Limb (tissue), 2 donors: ENCODE results near the gene ST14.

Experiments
- DNase-seq, 2 donors: peaks; one replicate each; pipeline ENCODE4 v3.0.0-alpha.2; 2016; ENCODE audit errors: extremely low spot score in 2 of 2

Gene ST14

DNA sequence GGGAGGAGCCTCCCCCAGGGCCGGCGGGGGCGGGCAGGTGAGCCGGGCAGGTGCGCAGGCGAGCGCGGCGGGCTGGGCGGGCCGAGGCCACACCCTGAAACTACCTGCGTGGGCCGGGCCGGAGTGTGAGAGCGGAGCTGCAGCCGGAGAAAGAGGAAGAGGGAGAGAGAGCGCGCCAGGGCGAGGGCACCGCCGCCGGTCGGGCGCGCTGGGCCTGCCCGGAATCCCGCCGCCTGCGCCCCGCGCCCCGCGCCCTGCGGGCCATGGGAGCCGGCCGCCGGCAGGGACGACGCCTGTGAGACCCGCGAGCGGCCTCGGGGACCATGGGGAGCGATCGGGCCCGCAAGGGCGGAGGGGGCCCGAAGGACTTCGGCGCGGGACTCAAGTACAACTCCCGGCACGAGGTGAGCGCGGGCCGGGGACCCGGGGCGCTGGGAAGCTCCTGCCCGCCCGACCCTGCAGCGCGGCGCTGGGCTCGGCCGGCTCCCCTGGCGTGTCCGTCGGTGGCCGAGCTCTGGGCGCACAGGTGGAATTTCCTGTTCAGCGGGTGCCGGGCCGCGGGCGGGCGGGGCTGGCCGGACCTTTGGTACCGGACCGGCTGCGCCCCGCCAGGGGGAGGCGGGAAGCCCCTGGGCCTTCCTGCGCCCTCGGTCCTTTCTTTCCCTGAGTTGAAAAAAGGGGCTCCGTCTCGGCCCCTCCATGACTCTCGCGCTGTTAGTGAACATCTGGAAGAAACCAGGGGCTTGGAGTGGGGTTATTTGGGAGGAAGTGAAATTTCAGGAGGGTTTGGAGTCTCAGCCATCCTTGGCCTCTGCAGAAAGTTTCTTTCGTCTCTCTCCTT, at the start of gene ST14:
ST14 (plus strand) TSS at position 126 of the 841 bp plus-strand sequence; CDS start at position 324, 198 bp downstream.
- peak in 1 of 2 donors; percentile 45 for DNase-seq

DNA sequence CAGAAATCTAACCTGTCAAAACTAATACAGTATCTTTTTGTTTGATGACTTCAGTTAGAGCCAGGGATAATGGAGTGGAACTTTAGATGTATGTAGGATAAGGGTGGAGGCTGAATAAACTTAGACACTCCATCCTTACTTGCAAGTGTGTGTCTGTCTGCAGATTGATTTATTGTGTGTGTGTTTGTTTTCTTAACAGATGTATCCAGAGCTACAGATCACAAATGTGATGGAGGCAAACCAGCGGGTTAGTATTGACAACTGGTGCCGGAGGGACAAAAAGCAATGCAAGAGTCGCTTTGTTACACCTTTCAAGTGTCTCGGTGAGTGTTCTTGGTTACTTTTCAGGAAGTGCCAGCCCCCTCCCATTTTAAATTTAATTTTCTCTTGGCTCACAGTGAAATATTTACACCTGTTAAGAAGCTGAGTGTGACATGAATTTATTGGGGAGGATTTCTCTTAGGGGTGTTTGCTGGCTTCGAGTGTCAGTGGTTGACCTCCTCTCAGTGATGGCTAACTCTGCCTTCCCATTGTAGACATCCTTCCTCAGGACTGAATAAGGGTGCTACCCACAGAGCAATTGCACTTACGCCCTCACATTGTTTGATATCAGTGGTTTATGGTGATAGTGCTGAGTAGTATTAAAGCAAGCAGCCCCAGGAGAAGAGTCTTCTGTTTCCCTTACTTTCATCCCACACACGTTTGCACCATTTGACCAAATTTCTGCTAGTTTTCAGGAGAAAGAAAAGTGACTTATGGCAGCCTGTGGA, 49.1 kb upstream of the ST14 start:
- no peak for DNase-seq

DNA sequence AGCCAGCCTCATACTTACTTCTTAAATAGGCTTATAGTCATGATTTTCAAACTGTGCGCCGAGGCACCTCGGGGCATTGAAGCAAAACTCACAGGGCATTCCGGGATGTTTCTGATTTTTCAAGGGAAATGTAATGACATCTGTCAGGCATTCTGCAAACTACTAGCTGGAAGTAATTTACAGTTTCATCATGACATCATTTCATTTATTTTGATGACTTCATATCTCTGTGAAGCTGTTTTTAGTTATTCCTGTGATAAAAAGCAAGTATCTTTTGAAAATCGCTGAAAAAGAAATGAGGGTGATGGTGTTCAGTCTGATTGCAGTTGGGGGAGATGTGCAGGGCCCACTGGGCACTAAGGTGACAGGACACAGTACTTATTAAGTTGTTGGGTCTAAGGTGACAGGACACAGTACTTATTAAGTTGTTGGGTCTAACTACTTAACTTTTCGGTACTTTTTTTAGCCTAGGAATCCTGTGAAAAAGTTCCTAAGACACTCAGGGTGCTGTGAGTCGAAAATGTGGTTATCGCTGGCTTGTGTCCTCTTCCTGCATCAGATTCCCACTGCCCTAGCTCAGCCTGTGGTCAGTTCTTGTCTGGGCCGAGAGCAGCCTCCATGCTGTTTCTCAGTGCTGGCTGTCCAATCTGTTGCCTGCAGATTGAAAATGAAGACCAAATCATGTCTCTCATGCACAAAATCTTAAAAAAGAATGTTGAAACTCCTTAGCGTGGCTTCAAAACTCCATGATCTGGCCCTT, 47.3 kb upstream of the ST14 start:
- no peak for DNase-seq

DNA sequence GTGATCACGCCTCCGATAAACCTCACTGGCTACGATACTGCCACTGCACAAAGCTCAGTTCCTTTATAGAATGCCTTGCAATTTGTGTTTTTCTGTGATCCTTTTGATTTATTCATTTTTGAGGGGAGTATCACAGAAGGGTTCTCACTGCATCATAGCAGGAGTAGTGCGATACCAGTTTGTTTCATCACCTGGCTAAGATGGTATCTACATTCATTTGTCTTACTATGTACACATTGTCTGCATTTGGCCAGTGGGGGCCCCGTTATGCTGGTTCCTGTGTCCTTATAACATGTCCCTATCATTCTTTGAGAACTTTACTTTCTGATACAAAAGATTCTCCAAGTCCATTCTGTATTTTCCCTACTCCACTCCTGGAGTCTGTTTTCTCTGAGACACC, 45.3 kb upstream of the ST14 start:
- DNase-seq, result no peak

DNA sequence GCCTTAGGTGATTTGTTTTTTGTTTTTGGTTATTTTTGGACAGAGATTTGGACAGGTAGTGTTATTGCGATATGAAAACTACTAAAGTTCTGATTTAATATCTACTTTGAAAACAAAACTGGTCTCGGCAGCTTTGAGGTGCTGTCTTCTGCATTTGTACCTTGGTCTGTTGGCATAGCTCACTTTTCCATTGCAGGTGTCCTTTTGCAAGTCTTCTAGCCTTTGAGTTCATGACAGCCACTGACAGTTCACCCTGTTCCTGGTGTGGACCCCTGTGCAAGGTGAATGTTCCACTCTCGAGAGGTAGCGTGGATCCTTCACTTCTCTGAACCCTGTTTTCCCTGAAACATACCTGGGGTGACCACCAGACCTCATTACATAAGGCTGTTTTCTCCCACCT, 44.9 kb upstream of the ST14 start:
- DNase-seq, result no peak

DNA sequence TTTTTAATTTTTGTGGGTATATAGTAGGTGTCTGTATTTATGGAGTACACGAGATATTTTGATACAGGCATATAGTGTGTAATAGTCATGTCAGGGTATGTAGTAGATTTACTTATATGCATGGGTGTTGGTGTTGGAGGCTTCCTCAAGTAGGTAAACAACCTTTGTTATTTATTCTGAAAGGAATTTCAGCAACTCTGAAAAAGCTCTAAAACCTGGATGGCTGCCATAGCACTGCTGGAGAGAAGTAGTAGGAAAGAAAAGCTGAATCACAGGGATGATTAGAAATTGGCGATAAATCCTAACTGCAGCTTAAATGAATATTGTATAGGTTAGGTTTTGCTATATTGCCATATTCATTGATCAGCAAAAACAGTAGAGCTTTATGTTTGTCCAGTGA, 44.4 kb upstream of the ST14 start:
- no peak for DNase-seq

DNA sequence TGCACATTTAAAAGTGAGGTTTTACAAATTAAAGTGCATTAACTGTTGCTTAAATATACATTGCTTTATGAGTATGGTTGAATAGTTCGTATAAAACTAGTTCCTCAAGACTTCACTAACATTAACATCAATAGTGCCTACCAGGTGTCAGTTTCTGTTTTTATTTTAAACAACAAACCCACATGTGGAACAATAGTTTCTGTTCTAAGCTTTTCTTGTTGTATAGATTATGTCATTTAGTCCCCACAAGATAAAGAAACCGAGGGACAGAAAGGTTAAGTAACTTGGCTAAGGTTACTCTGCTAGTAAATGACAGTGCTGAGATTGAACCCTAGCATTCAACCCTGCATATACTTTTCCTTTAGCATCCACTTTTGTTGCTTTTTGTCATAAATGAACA, 41.4 kb upstream of the ST14 start:
- no peak for DNase-seq

DNA sequence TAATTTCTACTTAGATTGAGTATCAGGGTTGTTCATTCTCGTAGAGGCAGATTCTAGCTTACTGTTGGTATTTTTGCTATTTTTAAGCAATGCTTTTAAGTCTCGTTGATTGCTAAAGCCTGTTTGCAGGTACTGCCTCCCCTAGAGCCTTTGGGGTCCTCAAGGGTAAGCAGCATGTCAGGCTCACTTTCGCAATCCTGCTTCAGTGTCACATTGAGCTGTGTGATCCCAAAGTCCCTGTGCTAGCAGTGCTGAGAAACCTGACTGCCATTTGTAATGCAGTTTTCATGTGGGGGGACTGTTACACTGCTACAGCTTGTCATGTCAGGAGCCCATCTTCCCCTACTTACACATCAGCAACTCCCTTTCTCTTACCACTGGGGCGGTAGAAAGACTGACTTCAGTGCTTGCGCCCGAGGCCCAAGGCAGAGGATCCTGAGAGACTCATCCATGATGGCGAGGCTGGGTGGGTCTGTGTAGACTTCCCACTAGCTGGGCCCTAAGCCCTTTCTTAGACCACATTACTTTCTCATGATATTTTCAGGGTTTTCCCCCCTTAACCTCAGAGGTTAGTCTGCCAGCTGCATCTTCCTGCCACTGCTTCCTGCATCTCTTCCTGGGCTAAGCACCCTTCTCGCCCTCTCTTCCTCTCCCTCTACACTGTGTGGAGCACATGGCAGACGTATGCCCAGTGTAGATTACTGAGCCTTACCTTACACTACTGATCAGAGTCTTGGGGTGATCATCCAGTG, 40.8 kb upstream of the ST14 start:
- DNase-seq, result no peak

DNA sequence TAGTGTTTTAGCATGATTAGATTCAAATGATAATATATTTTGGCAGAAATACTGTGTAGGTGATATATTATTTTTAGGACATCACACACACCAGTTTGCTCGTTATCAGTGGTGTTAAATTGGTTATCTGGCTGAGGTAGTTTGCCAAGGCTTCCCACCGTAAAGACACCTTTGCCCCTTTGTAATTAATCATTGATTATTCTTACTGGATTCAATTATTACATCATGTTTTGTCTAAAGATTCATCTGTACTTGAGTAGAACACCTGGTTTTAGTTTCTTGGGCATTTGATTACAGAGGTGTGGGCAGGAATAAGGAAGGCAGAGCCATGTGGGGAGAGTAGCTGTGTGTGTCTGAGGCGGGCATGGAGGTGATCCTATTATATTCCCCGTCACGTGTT, 39.5 kb upstream of the ST14 start:
- no peak for DNase-seq

DNA sequence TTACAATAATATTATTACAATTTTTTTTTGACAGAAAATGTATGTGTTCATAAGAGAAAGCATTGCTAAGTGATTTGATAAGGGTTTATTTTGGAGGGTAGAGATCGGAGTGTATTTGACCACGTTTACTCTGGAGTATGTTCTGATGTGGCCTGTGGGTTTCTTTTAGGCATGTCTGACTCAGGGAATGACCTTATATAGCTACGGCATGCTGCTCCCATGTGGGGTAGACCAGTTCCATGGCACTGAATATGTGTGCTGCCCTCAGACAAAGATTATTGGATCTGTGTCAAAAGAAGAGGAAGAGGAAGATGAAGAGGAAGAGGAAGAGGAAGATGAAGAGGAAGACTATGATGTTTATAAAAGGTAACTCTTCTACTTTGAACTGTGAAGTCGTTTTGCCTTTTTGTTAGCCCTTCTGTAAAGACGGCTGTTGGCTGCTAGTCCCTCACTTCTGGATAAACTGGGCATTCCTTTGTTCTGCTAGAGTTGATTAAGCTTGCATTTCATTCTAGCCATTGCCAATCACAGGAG, 38.1 kb upstream of the ST14 start:
- DNase-seq, result no peak

DNA sequence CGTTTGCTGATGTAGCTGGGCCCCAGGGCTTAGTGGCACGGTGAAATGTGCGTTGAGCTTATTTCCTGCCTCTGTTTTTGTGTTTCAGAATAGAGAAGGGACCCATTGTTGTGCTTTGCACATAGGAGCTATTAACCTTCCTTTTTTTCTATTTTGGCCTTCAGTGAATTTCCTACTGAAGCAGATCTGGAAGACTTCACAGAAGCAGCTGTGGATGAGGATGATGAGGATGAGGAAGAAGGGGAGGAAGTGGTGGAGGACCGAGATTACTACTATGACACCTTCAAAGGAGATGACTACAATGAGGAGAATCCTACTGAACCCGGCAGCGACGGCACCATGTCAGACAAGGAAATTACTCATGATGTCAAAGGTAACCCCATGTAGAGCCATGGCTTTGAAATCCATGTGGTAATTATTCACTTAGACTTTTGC, 37.4 kb upstream of the ST14 start:
- DNase-seq, result no peak

DNA sequence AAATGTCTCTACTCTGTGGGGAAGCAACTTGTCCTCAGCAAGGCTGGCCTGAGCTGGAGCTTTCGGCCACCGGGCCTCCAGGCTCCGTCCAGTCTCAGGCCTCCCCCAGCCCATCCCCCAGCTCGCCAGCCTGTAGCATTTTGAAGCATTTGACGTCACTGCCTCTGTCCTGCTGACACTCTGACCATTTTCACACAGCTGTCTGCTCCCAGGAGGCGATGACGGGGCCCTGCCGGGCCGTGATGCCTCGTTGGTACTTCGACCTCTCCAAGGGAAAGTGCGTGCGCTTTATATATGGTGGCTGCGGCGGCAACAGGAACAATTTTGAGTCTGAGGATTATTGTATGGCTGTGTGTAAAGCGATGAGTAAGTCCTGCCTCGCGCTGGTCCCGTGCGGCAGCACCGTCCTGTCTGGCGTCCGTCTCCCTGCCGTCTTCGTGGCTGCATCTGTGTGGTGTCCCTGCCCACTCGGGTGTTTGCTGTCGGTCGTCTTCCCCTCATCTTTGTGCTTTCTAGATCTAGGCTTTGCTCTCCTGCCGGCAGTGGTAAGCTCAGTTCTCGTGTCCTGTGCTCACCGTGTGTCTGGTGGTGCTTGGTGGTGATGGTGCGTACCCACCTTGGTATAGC, 36.1 kb upstream of the ST14 start:
- DNase-seq, result peak in 1 of 2 donors; percentile 23

DNA sequence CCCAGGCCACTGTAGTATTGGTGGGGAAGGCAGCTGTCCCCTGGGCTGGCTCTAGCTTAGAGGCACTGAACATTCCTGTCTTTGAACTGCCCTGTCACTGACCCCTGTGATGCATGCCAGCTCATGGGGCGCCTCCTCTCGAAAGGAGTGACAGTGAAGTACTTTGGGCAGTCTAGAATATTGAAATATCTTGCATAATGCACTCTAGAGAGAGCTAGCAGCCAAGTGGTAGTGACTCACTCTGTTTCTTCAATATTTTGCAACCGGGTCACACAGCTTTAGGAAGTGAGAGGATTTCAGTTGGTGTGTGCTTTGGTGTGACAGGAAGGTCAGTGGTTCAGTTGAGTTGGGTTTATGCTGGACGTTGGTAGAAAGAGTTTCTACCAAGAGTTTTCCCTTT, 35.5 kb upstream of the ST14 start:
- DNase-seq, result no peak

DNA sequence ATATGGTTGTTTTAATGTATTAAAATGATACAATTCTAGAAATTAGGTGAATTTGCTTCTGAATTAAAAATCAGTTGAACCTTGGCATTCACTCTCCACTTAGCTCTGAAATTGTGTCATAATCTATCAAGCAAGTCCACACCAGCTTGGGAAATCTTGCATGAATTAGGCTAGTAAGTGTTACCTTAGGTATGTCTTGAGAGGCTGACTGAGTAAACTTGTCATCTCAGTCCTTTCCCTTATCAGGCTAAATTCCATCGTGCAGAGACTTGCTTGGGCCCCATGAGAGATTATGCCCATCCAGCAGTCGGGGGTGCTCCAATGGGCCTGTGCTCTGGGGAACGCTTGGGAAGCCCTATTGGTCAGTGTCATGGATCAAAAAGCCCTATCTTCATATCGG, 33.9 kb upstream of the ST14 start:
- no peak for DNase-seq

DNA sequence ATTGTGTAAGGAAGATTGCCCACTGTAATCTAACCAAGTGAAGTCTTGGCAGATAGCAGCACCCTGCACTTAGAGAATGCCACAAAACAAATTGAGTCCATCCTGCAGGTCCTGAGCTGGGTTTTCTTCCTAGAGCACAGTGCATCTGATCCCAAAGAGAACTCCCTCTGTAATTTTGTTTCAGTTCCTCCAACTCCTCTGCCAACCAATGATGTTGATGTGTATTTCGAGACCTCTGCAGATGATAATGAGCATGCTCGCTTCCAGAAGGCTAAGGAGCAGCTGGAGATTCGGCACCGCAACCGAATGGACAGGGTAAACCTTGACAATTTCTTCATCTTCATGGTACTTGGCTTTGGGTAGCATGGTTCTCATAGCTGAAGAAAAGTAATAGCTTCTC, 33.1 kb upstream of the ST14 start:
- no peak for DNase-seq

DNA sequence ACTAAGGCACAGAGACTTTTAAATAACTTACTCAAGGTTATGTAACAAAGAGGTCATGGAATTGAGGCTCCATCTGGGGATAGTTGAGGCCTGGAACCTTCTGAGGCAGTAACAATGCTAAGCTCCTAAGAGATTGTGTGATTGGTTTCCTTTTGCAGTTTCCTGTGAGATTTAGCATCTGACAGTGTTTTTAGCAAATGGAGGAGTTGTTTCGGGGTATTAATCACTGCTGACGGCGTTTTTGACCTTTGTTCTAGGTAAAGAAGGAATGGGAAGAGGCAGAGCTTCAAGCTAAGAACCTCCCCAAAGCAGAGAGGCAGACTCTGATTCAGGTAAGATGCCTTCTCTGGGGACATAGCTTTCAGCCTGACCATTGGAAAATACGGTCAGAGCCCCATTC, 32.1 kb upstream of the ST14 start:
- DNase-seq, result no peak

DNA sequence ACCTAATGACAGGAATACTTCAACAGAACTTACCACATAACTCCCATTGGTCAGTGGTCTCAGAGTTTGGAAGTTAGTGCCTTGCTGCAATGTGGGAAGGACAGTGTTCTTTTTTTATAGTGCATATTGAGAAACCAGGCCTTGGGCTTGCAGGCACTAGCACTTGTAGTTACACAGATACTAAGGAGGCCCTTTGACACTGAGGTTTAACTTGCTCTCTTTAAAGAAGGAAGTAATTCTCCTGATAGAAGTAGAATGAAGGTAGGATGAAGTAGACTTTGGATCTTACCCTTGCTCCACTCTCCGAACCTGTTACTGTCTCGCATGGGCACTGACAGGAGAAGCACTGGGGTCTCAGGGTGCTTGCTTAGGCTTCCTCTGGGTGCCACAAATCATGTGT, 31.0 kb upstream of the ST14 start:
- DNase-seq, result no peak

DNA sequence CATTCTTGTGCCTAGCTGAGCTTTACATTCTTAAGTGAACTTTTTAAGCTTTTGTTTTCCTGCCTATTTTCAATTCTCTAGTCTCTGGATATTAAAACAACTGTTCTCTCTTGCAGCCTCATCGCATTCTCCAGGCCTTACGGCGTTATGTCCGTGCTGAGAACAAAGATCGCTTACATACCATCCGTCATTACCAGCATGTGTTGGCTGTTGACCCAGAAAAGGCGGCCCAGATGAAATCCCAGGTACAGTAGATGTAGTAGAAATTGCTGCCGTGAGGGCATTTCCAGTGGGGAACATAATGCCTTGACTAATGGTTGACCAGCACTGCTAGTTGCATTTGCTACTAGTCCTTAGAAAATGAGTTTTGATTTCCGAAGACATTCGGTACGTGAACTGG, 29.7 kb upstream of the ST14 start:
- DNase-seq, result peak in 1 of 2 donors; percentile 11

DNA sequence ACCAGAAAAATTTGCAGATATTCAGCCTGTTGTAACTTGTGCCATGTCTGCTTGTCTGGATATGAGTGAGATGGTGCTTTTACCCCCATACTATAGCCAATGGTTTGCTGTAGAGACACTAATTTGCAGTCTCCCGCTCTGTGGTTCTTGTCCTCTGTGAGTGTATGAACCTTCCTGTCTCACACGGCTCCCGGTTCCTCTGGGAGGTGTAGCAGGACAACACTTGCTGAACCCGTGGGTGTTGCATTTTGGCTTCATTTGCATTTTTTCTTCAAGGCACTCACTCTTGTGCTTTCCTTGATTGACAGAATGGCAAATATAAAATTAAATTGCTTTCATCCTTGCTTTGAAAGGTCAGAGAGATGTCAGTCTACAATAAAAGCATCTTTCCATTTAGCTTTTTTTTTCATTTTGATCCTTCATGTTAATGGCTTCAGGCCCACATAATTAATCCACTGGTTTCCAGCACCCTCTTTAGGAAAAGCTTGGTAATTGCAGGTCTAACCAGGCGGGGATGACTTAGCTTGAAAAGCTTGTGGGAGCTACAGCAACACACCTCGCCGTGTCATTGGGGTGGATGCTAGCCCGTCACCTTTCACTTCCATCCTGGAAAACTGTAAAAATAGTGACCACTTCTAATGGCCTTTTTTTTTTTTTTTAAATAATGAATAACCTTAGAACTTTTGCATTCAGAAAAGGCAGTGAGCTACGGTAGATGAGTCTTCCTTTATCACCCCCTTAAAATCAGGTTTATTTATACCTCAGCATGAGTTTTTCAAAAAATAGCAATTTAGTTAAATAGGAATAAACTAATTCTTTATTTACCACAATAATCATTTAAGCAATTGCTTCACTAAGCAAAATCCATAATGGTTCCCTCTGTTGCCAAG, 27.4 kb upstream of the ST14 start:
- peak; percentile 46 to 70 for DNase-seq

DNA sequence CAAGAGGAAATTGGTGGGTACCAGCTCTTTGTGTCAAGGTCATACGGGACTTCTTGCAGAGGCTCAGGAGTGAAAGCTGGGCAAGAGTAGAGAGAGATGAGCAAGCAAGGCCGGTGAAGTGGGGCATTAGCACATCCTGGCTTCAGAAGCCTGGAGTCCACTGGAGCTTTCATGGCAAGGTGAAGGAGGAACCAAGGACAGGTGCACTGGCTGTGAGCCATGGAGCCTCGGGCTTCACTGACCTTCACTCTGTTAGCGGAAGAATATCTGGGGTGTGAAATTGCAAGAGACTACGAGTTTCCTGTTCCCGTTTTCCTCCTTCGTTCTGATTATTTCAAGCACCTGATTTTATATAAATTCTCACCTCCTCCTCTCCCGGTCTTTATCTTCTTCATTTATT, 25.9 kb upstream of the ST14 start:
- DNase-seq, result no peak
